ENCODE data around the gene MSX2.
A peak's percentile ranks its signal among the peaks of the same experiment; 100 is the strongest.

The MSX2 gene

DNA sequence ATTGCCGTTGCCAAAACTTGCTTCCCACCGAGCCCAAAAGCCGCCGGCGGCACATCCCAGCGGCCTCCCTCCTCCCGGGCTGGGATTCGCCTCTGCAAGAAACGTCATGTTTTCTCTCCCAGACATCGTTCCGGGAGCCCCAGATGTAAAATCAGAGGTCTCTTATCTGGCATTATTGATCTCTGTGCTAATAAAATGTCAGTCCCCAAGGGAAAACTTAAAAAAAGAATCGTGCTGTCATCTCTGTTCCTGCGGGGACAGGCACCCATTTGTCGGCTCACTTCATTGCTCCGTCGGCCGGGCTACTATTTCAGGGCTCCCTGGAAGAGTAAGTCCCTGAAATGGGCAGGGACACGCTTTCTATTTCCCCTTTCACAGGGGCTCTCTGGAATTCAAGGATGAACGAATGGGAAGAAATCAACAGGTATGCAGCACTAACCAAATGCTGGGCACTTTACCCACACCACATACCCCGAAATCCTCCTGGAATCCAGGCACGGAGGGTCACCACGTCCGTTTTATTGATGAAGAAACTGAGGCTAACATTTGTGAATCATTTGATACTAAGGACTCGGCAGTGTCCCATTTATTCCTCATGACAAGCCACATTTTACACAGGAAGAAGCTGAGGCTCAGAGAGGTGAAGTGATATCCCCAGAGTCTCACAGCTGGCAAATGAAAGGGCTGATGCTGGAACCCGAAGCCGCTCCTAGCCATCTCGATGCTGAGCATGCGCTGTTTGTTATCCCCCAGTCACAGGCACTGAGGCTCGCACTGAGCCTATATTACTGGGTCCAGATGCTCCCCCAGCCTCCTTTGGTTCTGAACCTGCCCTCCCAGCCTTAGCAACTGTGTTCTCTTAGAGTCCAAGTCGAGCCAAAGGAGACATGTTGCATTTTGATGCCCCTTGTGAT, 35.7 kb upstream of the MSX2 start:
- TF ChIP-seq SCRT2 (tag by site-specific recombination; IDR thresholded peaks at IDR 0.05) (peak; percentile 60), ZNF26 (tag by site-specific recombination; IDR thresholded peaks at IDR 0.05) (no peak)
- Histone ChIP-seq H3K4me3 (ENCODE audit: low read depth, low read length) (no peak overlapping the region), H3K9me3 (ENCODE audit: control insufficient read depth, insufficient read depth, low read depth, low read length) (no peaks in the 10 kb centered on the region; the same call in 1 of the 2 replicates), H3K27ac (ENCODE audit: extremely low read depth, low read depth, low read length) (no peak overlapping the region), H3K4me1 (ENCODE audit: control insufficient read depth, insufficient read depth, low read length) (peaks cover 13% of the 10 kb centered on the region), H3K36me3 (ENCODE audit: control insufficient read depth in 2 of 2, insufficient read depth in 1 of 2, low read length in 2 of 2) (no peaks in the 10 kb centered on the region)
- ChIA-PET CTCF (no interaction called here), POLR2A (no interaction called here)

GRCh38 chr5:174690271-174690670, 34.1 kb upstream of the MSX2 start:
- Histone ChIP-seq H3K9me3 (ENCODE audit: control insufficient read depth, insufficient read depth, low read depth, low read length) (no peaks in the 10 kb centered on the region), H3K36me3 (ENCODE audit: control insufficient read depth in 2 of 2, insufficient read depth in 1 of 2, low read length in 2 of 2) (no peaks in the 10 kb centered on the region), H3K4me3 (ENCODE audit: low read depth, low read length) (no peak overlapping the region), H3K4me1 (ENCODE audit: control insufficient read depth, insufficient read depth, low read length) (peaks cover 18% of the 10 kb centered on the region), H3K27ac (ENCODE audit: extremely low read depth, low read depth, low read length) (no peak overlapping the region)
- ChIA-PET CTCF (interaction anchor here (0.6 to 1.0 kb wide), 3 partner anchors 11 to 169 kb away, joined by 3 to 4 read pairs (median 4); no protein-coding TSS in a partner anchor), POLR2A (no interaction called here)
- no peak for TF ChIP-seq ZNF600 (tag by site-specific recombination; IDR thresholded peaks at IDR 0.05)
- 0 out of 2 replicates have a peak, but pooled peaks have one; percentile 33 for TF ChIP-seq TRIM28 (IDR thresholded peaks at IDR 0.05; ENCODE audit: borderline replicate concordance, low read length)
- no peak for TF ChIP-seq ZNF133 (tag by site-specific recombination; IDR thresholded peaks at IDR 0.05)
- no peak for TF ChIP-seq ZNF155 (tag by site-specific recombination; IDR thresholded peaks at IDR 0.05)
- no peak for TF ChIP-seq ZNF426 (tag by site-specific recombination; IDR thresholded peaks at IDR 0.05)
- TF ChIP-seq BCL6B (tag by site-specific recombination; IDR thresholded peaks at IDR 0.05) = no peak
- peak; percentile 22; the same call in 1 of the 2 replicates for TF ChIP-seq PRDM4 (tag by site-specific recombination; IDR thresholded peaks at IDR 0.05)
- TF ChIP-seq ZNF624 (tag by site-specific recombination; IDR thresholded peaks at IDR 0.05) = no peak
- no peak for TF ChIP-seq ZNF658 (tag by site-specific recombination; IDR thresholded peaks at IDR 0.05)
- no peak for TF ChIP-seq PRDM10 (tag by site-specific recombination; IDR thresholded peaks at IDR 0.05)
- TF ChIP-seq PBX3 (CRISPR knock-in tag; IDR thresholded peaks at IDR 0.05) = no peak
- TF ChIP-seq ZEB2 (tag by site-specific recombination; IDR thresholded peaks at IDR 0.05) = no peak

Measured in HEK293 (cell line).